K562 (cell line): ENCODE data around the gene COX10. TPM values are rescaled to one million over a fixed set of nuclear protein-coding genes. Genes with fewer than 3 reads are reported as not detected.

ENCODE experiments used
- ATAC-seq: fragments of 200-7000 bp; cut with Tn5 transposase; 3 replicates; pipeline ENCODE4 v1.9.1; 2020; ENCODE audit warnings: moderate library complexity
- BruUV-seq: library from RNA; stranded (reverse); fragments of 400-500 nt; replicated peaks from 2 replicates; lab custom pipeline; 2021; lab: Mats Ljungman, UMichigan
- CTCF ChIA-PET: fragments of 300-600 bp; formaldehyde crosslinking; extraction: SDS; loops from one replicate; lab custom pipeline; 2021; ENCODE audit warnings: low intra/inter-chr PET ratio; lab: Yijun Ruan, JAX
- POLR2A ChIA-PET: fragments of 300-600, 350-650 bp; sonication (Branson Sonifier 250); formaldehyde crosslinking; extraction: SDS; loops from one replicate; lab custom pipeline; 2021; ENCODE audit warnings: antibody characterized with exemption, inconsistent platforms; lab: Yijun Ruan, JAX
- DNase-seq, 4 experiments: peaks; one replicate each; pipeline versions ENCODE4 v3.0.0 to v3.0.0-alpha.2; 2011 to 2018; ENCODE audit warnings: low spot score in 3 of 4, mixed read lengths in 3 of 4; ENCODE audit errors: extremely low read depth in 1 of 4
- FAIRE-seq: peaks from 2 replicates; lab custom pipeline; 2011; peaks lifted over from hg19 to GRCh38; lab: Jason Lieb, UNC
- H2AFZ ChIP-seq: 2 replicates; pipeline ENCODE4 v1.6.0; 2011; ENCODE audit warnings: low read depth, low read length, control low read depth, inconsistent platforms
- H3K27ac ChIP-seq: fragments of 200-600 bp; 3 replicates; pipeline ENCODE4 v1.8.0; 2011; ENCODE audit warnings: low read depth, mild to moderate bottlenecking, control low read depth, inconsistent platforms, low read length, moderate library complexity, mixed read lengths; ENCODE audit errors: extremely low read depth
- H3K27me3 ChIP-seq, 2 experiments: fragments of 300-600 bp in 1 of 2; 2 replicates in 1 of 2; 3 replicates in 1 of 2; pipeline versions ENCODE4 v1.6.0 to v1.8.0; 2011; ENCODE audit warnings: inconsistent platforms in 2 of 2, low read length in 2 of 2, mild to moderate bottlenecking in 1 of 2, mixed read lengths in 1 of 2, moderate library complexity in 1 of 2; ENCODE audit not compliant: control insufficient read depth in 2 of 2, insufficient read depth in 2 of 2
- H3K36me3 ChIP-seq: fragments of 300-600 bp; 3 replicates; pipeline ENCODE4 v1.8.0; 2011; ENCODE audit warnings: mild to moderate bottlenecking, low read length, inconsistent platforms; ENCODE audit not compliant: control insufficient read depth, insufficient read depth
- H3K4me1 ChIP-seq, 2 experiments: fragments of 200-600 bp in 1 of 2; replicated peaks in 1 of 2; 2 replicates in 1 of 2; 3 replicates in 1 of 2; pipeline versions ENCODE4 v1.5.1 to v1.8.0; 2011; ENCODE audit warnings: inconsistent platforms in 2 of 2, low read length in 2 of 2, mild to moderate bottlenecking in 1 of 2, mixed read lengths in 1 of 2, moderate library complexity in 1 of 2; ENCODE audit not compliant: control insufficient read depth in 2 of 2, insufficient read depth in 2 of 2
- H3K4me2 ChIP-seq: 2 replicates; pipeline ENCODE4 v1.6.1; 2011; ENCODE audit warnings: low read length, control low read depth, inconsistent platforms, mixed read lengths; ENCODE audit not compliant: insufficient read depth
- H3K4me3 ChIP-seq: fragments of 200-600 bp; sonication (generic), shearing (Covaris generic); 2 replicates; pipeline ENCODE4 v1.5.1; 2016; ENCODE audit warnings: control low read depth, inconsistent platforms
- H3K79me2 ChIP-seq: fragments of 200-600 bp; 3 replicates; pipeline ENCODE4 v1.8.0; 2011; ENCODE audit warnings: low read length, inconsistent platforms; ENCODE audit not compliant: control insufficient read depth, insufficient read depth
- H3K9ac ChIP-seq, 2 experiments: 2 replicates each; pipeline versions ENCODE4 v1.6.0 to v1.6.1; 2011; ENCODE audit warnings: low read depth in 2 of 2, low read length in 2 of 2, control low read depth in 1 of 2, inconsistent platforms in 1 of 2, mild to moderate bottlenecking in 1 of 2, mixed read lengths in 1 of 2; ENCODE audit not compliant: insufficient read depth in 1 of 2
- H3K9me1 ChIP-seq: one replicate; pipeline ENCODE4 v1.6.0; 2011; ENCODE audit warnings: inconsistent platforms, mild to moderate bottlenecking, low read length, moderate library complexity; ENCODE audit not compliant: control insufficient read depth, insufficient read depth
- H3K9me3 ChIP-seq: replicated peaks from 2 replicates; pipeline ENCODE4 v1.5.1; 2011; ENCODE audit warnings: low read depth, low read length, inconsistent platforms; ENCODE audit not compliant: control insufficient read depth, insufficient read depth
- H4K20me1 ChIP-seq: replicated peaks from 2 replicates; pipeline ENCODE4 v1.6.1; 2011; ENCODE audit warnings: low read length, inconsistent platforms, mixed read lengths; ENCODE audit not compliant: control insufficient read depth, insufficient read depth
- ELF2 ChIP-seq: fragments of 250-450 bp; sonication (Bioruptor Pico); IDR thresholded peaks from 2 replicates; pipeline ENCODE4 v1.5.0; 2021; ENCODE audit warnings: mild to moderate bottlenecking
- EP300 ChIP-seq: IDR thresholded peaks from 2 replicates; pipeline ENCODE4 v1.6.1; 2012; ENCODE audit warnings: low read length, improper control_type of control experiment
- FOXK1 ChIP-seq: sonication (generic); formaldehyde crosslinking; IDR thresholded peaks from 2 replicates; pipeline ENCODE4 v1.8.0; 2022; ENCODE audit warnings: missing genetic modification reagents, mild to moderate bottlenecking, borderline replicate concordance
- HES1 ChIP-seq: fragments of 450-650 bp; IDR thresholded peaks from 2 replicates; pipeline ENCODE4 v1.6.1; 2016; ENCODE audit warnings: low read depth, mild to moderate bottlenecking, moderate library complexity
- HEY1 ChIP-seq: fragments of 250-450 bp; sonication (Bioruptor Pico); IDR thresholded peaks from 2 replicates; pipeline ENCODE4 v1.5.0; 2020; ENCODE audit warnings: mild to moderate bottlenecking, moderate library complexity, borderline replicate concordance
- KAT7 ChIP-seq: sonication (generic); formaldehyde crosslinking; IDR thresholded peaks from 2 replicates; pipeline ENCODE4 v1.8.0; 2022; ENCODE audit warnings: missing genetic modification reagents, mild to moderate bottlenecking, borderline replicate concordance
- MAFG ChIP-seq: fragments of 450-650 bp; conservative IDR thresholded peaks from 2 replicates; pipeline ENCODE4 v1.6.1; 2016; ENCODE audit warnings: missing genetic modification characterization, missing compliant biosample characterization
- RAD21 ChIP-seq, 2 experiments: fragments of 250-450 bp in 1 of 2; fragments of 450-650 bp in 1 of 2; sonication (Bioruptor Pico) in 1 of 2; formaldehyde crosslinking in 1 of 2; IDR thresholded peaks in 1 of 2; conservative IDR thresholded peaks in 1 of 2; 2 replicates each; pipeline versions ENCODE4 v1.4.0 to v1.8.0; 2020 to 2022; ENCODE audit warnings: mild to moderate bottlenecking in 2 of 2, moderate library complexity in 1 of 2
- SFPQ ChIP-seq: fragments of 200-400 bp; formaldehyde crosslinking; IDR thresholded peaks from 2 replicates; pipeline ENCODE4 v1.6.1; 2017; ENCODE audit warnings: mild to moderate bottlenecking, low read depth, low read length, moderate library complexity
- TGIF2 ChIP-seq: sonication (generic); formaldehyde crosslinking; IDR thresholded peaks from 2 replicates; pipeline ENCODE4 v1.8.1; 2022; ENCODE audit warnings: mild to moderate bottlenecking, missing genetic modification reagents, moderate library complexity
- ZNF121 ChIP-seq: sonication (generic); formaldehyde crosslinking; conservative IDR thresholded peaks from 2 replicates; pipeline ENCODE4 v1.8.0; 2022; ENCODE audit warnings: missing genetic modification reagents
- WGBS: fragments of 100-300 bp; shearing (Covaris generic); methylation state at CpG from one replicate; pipeline ENCODE4 v1.1.6; 2016; ENCODE audit warnings: low coverage, mixed read lengths; ENCODE audit not compliant: insufficient coverage; ENCODE audit errors: missing lambda C conversion rate; 5-methylcytosine and 5-hydroxymethylcytosine counted together
- in situ Hi-C: fragments of 300-500 bp; cut with MboI; formaldehyde crosslinking; loops from 4 replicates; pipeline ENCODE4 v1.15.0; 2018; ENCODE audit warnings: inconsistent platforms, mixed read lengths
- intact Hi-C: fragments of 100-400 bp; cut with micrococcal nuclease; formaldehyde crosslinking; loops from 2 replicates; pipeline ENCODE4 v1.14.2; 2022
- polyA plus RNA-seq, 8 experiments: library from polyadenylated mRNA; depleted of rRNA in 4 of 8; stranded (reverse) in 5 of 8; unstranded in 3 of 8; fragments of >200 nt; fragmentation: Nextera tagmentation in 2 of 8; fragmentation: Illumina TruSeq in 1 of 8; extraction: Ambion mirVana in 2 of 8; extraction: Trizol in 1 of 8; gene quantifications; 2 replicates each; pipeline versions ENCODE4 v1.2.1 to v1.2.3, GENCODE V29; 2011 to 2014; ENCODE audit warnings: inconsistent platforms in 1 of 8, missing spikeins in 1 of 8
- total RNA-seq, 7 experiments: library from RNA; depleted of rRNA in 6 of 7; stranded (reverse); fragments of >200 nt in 6 of 7; fragmentation: Illumina TruSeq in 2 of 7; extraction: Trizol in 2 of 7; gene quantifications; 2 replicates each; pipeline versions ENCODE4 v1.2.1 to v1.2.3, GENCODE V29; 2011 to 2021; ENCODE audit warnings: low replicate concordance in 1 of 7

Gene COX10
- total and polyA plus RNA-seq, 9 of the 15 experiments (the other 6 are each of a cell fraction or from before 2014, with no cell fraction given) = 10.3 to 26.4 (median 17.8) TPM

DNA sequence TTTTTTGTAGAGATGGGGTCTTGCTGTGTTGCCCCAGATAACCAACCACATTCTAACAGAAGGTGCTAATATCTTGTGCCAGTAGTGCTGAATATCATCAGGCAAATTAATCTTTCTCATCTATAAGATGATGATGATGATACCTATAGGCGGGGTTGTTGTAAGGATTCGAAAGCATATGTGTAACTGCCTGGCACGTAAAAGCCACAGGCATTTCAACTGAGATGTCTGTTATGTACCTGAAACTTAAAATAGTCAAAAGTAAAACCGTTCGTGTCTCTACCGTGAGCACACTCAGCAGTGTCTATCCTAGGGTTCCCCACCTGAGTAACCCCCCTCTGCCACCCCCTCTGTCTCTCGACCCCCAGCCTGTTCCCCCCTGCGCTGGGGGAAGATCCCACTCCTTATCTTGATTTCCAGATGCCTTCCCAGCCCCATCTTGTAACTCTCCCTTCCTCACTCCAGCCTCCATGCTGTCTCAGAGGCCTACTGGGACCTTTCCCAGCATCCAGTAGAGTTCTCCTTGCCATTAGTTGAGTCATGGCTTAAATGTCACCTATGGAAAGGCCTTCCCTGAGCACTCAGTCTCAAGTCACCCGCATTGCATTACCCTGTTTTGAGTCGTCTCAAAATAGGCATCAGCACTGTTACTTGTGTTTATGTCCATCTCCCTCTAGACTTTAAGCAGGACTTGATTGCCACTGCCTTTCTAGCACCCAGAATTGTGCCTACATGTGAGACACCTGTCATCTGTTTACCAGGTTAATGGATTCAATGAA, 133.3 kb downstream of the COX10 start:
- Histone ChIP-seq H3K36me3 (peaks cover 6% of the 10 kb centered on the region; the same call in 1 of the 3 replicates), H3K27me3 (no peaks in the 10 kb centered on the region), H3K27ac (no peak overlapping the region), H3K9ac (no peak overlapping the region), H3K9me3 (no peaks in the 10 kb centered on the region), H3K4me3 (no peak overlapping the region), H3K9me1 (no peaks in the 10 kb centered on the region), H3K4me2 (no peak overlapping the region), H4K20me1 (peaks cover 6% of the 10 kb centered on the region; the same call in 1 of the 2 replicates), H2AFZ (no peak overlapping the region), H3K79me2 (no peaks in the 10 kb centered on the region), H3K4me1 (peaks cover 4 to 12% of the 10 kb centered on the region in 2 experiments; a peak in 2 of 5 replicates)
- DNase-seq (no peak), FAIRE-seq (no peak), ATAC-seq (no peak)
- 91% methylated on average over 8 of the region's 10 CpGs for WGBS
- ChIA-PET CTCF (no interaction called here), POLR2A (no interaction called here)
- TF ChIP-seq ZNF121 (CRISPR knock-in tag) = peak; percentile 29; the same call in 1 of the 2 replicates
- TF ChIP-seq HEY1 (CRISPR knock-in tag) = no peak
- intact Hi-C loops = no loop called here
- in situ Hi-C loops = no loop called here
- BruUV-seq = no TSS peak

DNA sequence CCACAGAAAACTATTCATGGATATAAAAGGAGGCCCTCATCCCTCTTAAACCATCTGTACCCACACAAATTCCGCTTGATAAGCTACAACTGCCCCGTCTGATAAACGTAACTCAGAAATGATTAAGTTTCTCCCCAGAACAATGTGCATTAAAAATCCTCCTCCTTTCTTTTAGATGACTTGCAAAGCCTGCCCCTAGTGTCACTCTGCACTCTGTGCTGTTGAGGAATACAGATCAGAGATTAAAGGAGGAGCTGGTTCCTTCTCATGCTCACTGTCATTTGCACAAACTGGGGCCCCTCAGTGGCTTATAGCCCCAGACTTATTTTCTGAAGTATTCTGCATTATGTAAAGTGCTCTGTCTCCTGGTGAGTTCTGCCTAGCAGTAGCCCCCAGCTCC, 134.1 kb downstream of the COX10 start:
- peaks cover 6% of the 10 kb centered on the region; the same call in 1 of the 2 replicates for H4K20me1 ChIP-seq
- H3K27me3 ChIP-seq = no peaks in the 10 kb centered on the region
- H2AFZ ChIP-seq = no peak overlapping the region
- peaks cover 4 to 12% of the 10 kb centered on the region in 2 experiments; a peak in 2 of 5 replicates for H3K4me1 ChIP-seq
- DNase-seq = peak; percentile 23 to 44 (median 31)
- H3K9me3 ChIP-seq = no peaks in the 10 kb centered on the region
- H3K9ac ChIP-seq = no peak overlapping the region
- intact Hi-C loops (no loop called here), in situ Hi-C loops (no loop called here)
- H3K27ac ChIP-seq = 0 out of 3 replicates have a peak overlapping the region, but pooled peaks have one; percentile 24
- peaks cover 3% of the 10 kb centered on the region; the same call in 1 of the 3 replicates for H3K36me3 ChIP-seq
- ChIA-PET CTCF (no interaction called here), POLR2A (no interaction called here)
- FAIRE-seq = peak; percentile 40
- H3K4me3 ChIP-seq = no peak overlapping the region
- no peaks in the 10 kb centered on the region for H3K9me1 ChIP-seq
- no peaks in the 10 kb centered on the region for H3K79me2 ChIP-seq
- no TSS peak for BruUV-seq
- ATAC-seq = peak; percentile 95
- WGBS = 0% methylated on average over 3 of the region's 3 CpGs
- peak overlapping the region; percentile 62; the same call in 1 of the 2 replicates for H3K4me2 ChIP-seq
- TF ChIP-seq MAFG (tag) (no peak), SFPQ (no peak), RAD21 (CRISPR knock-in tag; conservative IDR thresholded peaks at IDR 0.05 in 1 of 2, IDR thresholded peaks at IDR 0.05 in 1 of 2) (peak in 1 of 2 experiments; percentile 39; a peak in 3 of 4 replicates), HES1 (no peak), KAT7 (CRISPR knock-in tag) (no peak), ELF2 (no peak), FOXK1 (CRISPR knock-in tag) (no peak), TGIF2 (CRISPR knock-in tag) (no peak), EP300 (0 out of 2 replicates have a peak, but pooled peaks have one; percentile 10)
